Vagina (tissue), 2 donors: Measurements from ENCODE around the gene SRD5A1. TPM values are rescaled to one million over a fixed set of nuclear protein-coding genes. Genes with fewer than 3 reads are reported as not detected.

ENCODE experiments used
- DNase-seq, 2 donors: peaks; one replicate each; pipeline ENCODE4 v3.0.0-alpha.2; 2017; ENCODE audit errors: extremely low spot score in 2 of 2
- H3K27ac ChIP-seq: fragments of 200-600 bp; sonication (generic); one replicate; pipeline ENCODE4 v1.5.1; 2019
- H3K27me3 ChIP-seq: fragments of 200-600 bp; sonication (generic); one replicate; pipeline ENCODE4 v1.5.1; 2019
- H3K36me3 ChIP-seq, 2 donors: fragments of 200-600 bp; sonication (generic); one replicate each; pipeline ENCODE4 v1.5.1; 2017 to 2019
- H3K4me1 ChIP-seq: fragments of 200-600 bp; sonication (generic); one replicate; pipeline ENCODE4 v1.5.1; 2019
- H3K4me3 ChIP-seq, 2 donors: fragments of 200-600 bp; sonication (generic); 1 replicate in 1 of 2; 2 replicates in 1 of 2; pipeline ENCODE4 v1.5.1; 2016 to 2019
- H3K9me3 ChIP-seq: fragments of 200-600 bp; sonication (generic); one replicate; pipeline ENCODE4 v1.5.1; 2019
- POLR2A ChIP-seq, 2 donors: fragments of 450-650 bp; IDR thresholded peaks; one replicate each; pipeline ENCODE4 v1.6.1; 2017; ENCODE audit warnings: antibody characterized with exemption in 2 of 2, mild to moderate bottlenecking in 2 of 2, moderate library complexity in 2 of 2
- POLR2AphosphoS5 ChIP-seq, 2 donors: sonication (generic); formaldehyde crosslinking; IDR thresholded peaks; one replicate each; pipeline ENCODE4 v1.9.0; 2017; ENCODE audit warnings: antibody characterized with exemption in 2 of 2, mild to moderate bottlenecking in 2 of 2, low read depth in 1 of 2; ENCODE audit not compliant: insufficient read depth in 1 of 2
- intact Hi-C: fragments of 100-400 bp; cut with DNase I; formaldehyde crosslinking; loops from one replicate; pipeline ENCODE4 v1.15.1; 2023
- total RNA-seq: library from RNA; depleted of rRNA; stranded (reverse); fragments of >200 nt; gene quantifications from one replicate; pipeline ENCODE4 v1.2.3, GENCODE V29; 2016
- TF ChIP-seq, protein P1 (sequence below), 3 experiments: fragments of 450-650 bp in 2 of 3; fragments of 200-600 bp in 1 of 3; sonication (generic) in 1 of 3; IDR thresholded peaks; one replicate each; pipeline ENCODE4 v1.5.1; 2017 to 2019; ENCODE audit warnings: antibody characterized with exemption in 3 of 3, mild to moderate bottlenecking in 2 of 3, moderate library complexity in 2 of 3

Gene SRD5A1
- total RNA-seq, 1 donor from 2014 or later: 45.4 TPM

DNA sequence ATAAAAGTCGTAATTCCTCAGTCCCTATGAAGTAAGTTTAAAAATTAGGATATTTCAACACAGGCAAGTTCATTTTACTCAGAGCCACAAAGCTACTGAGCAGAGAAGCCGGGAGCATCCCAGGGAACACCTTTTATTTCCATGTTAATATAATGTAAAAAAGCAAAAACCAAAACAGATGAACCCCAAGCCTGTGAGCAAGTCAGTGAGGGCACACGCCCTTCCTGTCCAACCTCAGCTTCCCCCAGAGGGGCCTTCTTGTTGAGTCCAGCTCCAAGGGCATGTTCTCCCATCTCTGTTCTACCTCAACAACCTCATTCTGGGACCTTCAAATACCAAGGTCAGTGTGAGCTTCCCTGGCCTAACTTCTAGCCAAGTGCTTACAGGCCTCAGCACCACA lies 25.2 kb upstream of the SRD5A1 start:
- TF ChIP-seq, protein P1, sequence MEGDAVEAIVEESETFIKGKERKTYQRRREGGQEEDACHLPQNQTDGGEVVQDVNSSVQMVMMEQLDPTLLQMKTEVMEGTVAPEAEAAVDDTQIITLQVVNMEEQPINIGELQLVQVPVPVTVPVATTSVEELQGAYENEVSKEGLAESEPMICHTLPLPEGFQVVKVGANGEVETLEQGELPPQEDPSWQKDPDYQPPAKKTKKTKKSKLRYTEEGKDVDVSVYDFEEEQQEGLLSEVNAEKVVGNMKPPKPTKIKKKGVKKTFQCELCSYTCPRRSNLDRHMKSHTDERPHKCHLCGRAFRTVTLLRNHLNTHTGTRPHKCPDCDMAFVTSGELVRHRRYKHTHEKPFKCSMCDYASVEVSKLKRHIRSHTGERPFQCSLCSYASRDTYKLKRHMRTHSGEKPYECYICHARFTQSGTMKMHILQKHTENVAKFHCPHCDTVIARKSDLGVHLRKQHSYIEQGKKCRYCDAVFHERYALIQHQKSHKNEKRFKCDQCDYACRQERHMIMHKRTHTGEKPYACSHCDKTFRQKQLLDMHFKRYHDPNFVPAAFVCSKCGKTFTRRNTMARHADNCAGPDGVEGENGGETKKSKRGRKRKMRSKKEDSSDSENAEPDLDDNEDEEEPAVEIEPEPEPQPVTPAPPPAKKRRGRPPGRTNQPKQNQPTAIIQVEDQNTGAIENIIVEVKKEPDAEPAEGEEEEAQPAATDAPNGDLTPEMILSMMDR (IDR thresholded peaks at IDR 0.05): no peak
- TF ChIP-seq POLR2AphosphoS5 (IDR thresholded peaks at IDR 0.05; ENCODE audit: insufficient read depth in 1 of 2, low read depth in 1 of 2) (no peak), POLR2A (IDR thresholded peaks at IDR 0.05) (no peak)
- no peaks in the 10 kb centered on the region for H3K4me1 ChIP-seq
- no peak overlapping the region for H3K27ac ChIP-seq
- no peak for DNase-seq
- intact Hi-C loops: no loop called here
- no peaks in the 10 kb centered on the region for H3K27me3 ChIP-seq
- H3K9me3 ChIP-seq: no peaks in the 10 kb centered on the region
- no peak overlapping the region for H3K4me3 ChIP-seq
- H3K36me3 ChIP-seq: peaks cover 0 to 94% of the 10 kb centered on the region in 2 donors

GRCh38 chr5:6611334-6612256 lies 21.6 kb upstream of the SRD5A1 start:
- intact Hi-C loops: no loop called here
- no peaks in the 10 kb centered on the region for H3K4me1 ChIP-seq
- TF ChIP-seq POLR2A (IDR thresholded peaks at IDR 0.05): no peak
- no peak for TF ChIP-seq POLR2AphosphoS5 (IDR thresholded peaks at IDR 0.05; ENCODE audit: insufficient read depth in 1 of 2, low read depth in 1 of 2)
- TF ChIP-seq, protein P1 (IDR thresholded peaks at IDR 0.05): no peak
- no peak overlapping the region for H3K4me3 ChIP-seq
- no peaks in the 10 kb centered on the region for H3K9me3 ChIP-seq
- no peak overlapping the region for H3K27ac ChIP-seq
- no peaks in the 10 kb centered on the region for H3K27me3 ChIP-seq
- DNase-seq: no peak
- H3K36me3 ChIP-seq: peaks cover 0 to 80% of the 10 kb centered on the region in 2 donors

DNA sequence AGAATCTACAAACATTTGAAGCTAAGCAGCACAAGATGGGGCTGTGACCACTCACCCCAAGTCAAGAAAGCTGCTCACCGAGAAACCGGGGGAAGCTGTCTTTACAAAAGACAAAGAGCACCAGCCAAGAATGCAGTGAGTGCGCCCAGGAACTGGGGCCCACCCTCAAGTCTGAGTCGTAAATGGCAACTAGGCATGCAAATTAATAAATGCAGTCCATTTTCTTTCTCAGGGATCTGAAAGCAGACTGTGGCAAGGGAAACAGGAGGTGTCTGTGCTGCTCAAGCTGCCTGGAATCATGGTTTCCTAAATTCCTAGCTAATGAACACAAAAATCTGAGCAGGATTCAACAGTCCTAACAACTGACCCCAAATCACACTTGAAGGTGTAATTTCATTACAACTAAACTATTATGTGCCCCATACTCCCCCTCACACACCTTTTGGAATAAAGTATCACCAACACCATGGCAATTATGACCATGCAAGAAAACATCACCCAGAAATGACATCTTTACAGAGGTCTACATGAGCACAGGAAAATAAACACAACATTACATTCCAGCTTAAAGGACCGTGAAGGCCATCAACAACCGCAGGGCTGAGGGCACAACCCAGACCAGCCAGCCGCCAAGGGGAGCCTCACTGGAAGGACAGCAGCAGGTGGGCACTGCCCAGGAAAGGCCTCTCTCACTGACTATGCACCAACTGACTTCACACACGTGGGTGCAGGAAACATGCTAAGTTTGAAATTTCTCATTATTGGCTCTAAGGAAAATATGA lies 18.0 kb upstream of the SRD5A1 start:
- Histone ChIP-seq H3K4me3 (no peak overlapping the region), H3K27ac (no peak overlapping the region), H3K9me3 (no peaks in the 10 kb centered on the region), H3K36me3 (peaks cover 0 to 83% of the 10 kb centered on the region in 2 donors), H3K27me3 (no peaks in the 10 kb centered on the region), H3K4me1 (no peaks in the 10 kb centered on the region)
- TF ChIP-seq POLR2AphosphoS5 (IDR thresholded peaks at IDR 0.05; ENCODE audit: insufficient read depth in 1 of 2, low read depth in 1 of 2) (no peak), POLR2A (IDR thresholded peaks at IDR 0.05) (no peak)
- intact Hi-C loops: no loop called here
- no peak for DNase-seq

DNA sequence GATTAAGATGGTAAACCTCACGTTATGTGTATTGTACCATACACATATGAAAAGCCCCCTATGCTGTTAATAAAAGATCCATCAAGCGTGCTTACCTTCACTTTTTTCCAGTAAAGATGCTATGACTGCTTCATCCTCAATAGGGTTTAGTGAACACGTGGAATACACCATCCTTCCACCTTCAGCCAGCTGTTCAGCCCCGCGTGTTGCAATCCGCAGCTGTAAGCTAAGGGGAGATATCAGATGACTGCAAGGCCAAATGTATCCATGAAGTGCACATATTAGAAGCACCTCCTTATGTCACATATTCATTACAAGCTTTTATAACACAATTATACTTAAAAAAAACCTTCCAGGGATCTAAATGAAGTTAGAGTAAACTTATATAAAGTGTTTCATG lies 16.6 kb upstream of the SRD5A1 start:
- Histone ChIP-seq H3K27me3 (no peaks in the 10 kb centered on the region), H3K27ac (no peak overlapping the region), H3K4me3 (no peak overlapping the region), H3K9me3 (no peaks in the 10 kb centered on the region), H3K4me1 (no peaks in the 10 kb centered on the region), H3K36me3 (peaks cover 0 to 82% of the 10 kb centered on the region in 2 donors)
- intact Hi-C loops: no loop called here
- DNase-seq: no peak
- TF ChIP-seq, protein P1 (IDR thresholded peaks at IDR 0.05): no peak
- no peak for TF ChIP-seq POLR2A (IDR thresholded peaks at IDR 0.05)

GRCh38 chr5:6623228-6623627 lies 10.0 kb upstream of the SRD5A1 start:
- no peaks in the 10 kb centered on the region for H3K9me3 ChIP-seq
- no peak overlapping the region for H3K27ac ChIP-seq
- no peak for DNase-seq
- H3K27me3 ChIP-seq: no peaks in the 10 kb centered on the region
- intact Hi-C loops: no loop called here
- TF ChIP-seq POLR2AphosphoS5 (IDR thresholded peaks at IDR 0.05; ENCODE audit: insufficient read depth in 1 of 2, low read depth in 1 of 2): no peak
- no peak for TF ChIP-seq POLR2A (IDR thresholded peaks at IDR 0.05)
- TF ChIP-seq, protein P1 (IDR thresholded peaks at IDR 0.05): no peak
- H3K4me1 ChIP-seq: peaks cover 6% of the 10 kb centered on the region
- no peak overlapping the region for H3K4me3 ChIP-seq
- H3K36me3 ChIP-seq: peaks cover 0 to 64% of the 10 kb centered on the region in 2 donors
